ENCODE measurements around the gene HNRNPAB. TPM values are rescaled to one million over a fixed set of nuclear protein-coding genes. Genes with fewer than 3 reads are reported as not detected.

The HNRNPAB gene
- total RNA-seq, 1 donor from 2014 or later: 67.4 TPM

DNA sequence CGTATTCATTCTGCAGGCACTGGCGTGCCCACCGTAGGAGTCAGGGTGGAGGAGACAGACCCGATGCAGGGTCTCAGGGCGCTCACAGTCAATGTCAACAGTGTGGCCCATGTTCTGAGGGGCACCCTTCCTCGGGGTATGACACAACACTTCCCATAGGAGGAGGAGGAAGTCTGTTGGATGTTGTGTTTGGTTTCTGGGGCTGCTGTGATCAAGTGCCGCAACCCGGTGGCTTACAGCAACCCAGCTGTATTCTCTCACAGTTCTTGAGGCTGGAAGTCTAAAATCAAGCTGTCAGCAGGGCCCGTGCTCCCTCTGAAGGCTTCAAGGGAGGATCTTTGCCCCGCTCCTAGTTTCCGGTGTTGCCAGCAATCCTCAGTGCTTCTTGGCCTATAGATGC lies 5.6 kb upstream of the HNRNPAB start:
- no peak overlapping the region for H3K4me3 ChIP-seq (ENCODE audit: low read depth, low read length)
- FAIRE-seq: no peak
- H3K36me3 ChIP-seq (ENCODE audit: control insufficient read depth, insufficient read depth, low read length): no peaks in the 10 kb centered on the region
- no peak for DNase-seq (ENCODE audit: low read depth)
- TF ChIP-seq, protein P1, sequence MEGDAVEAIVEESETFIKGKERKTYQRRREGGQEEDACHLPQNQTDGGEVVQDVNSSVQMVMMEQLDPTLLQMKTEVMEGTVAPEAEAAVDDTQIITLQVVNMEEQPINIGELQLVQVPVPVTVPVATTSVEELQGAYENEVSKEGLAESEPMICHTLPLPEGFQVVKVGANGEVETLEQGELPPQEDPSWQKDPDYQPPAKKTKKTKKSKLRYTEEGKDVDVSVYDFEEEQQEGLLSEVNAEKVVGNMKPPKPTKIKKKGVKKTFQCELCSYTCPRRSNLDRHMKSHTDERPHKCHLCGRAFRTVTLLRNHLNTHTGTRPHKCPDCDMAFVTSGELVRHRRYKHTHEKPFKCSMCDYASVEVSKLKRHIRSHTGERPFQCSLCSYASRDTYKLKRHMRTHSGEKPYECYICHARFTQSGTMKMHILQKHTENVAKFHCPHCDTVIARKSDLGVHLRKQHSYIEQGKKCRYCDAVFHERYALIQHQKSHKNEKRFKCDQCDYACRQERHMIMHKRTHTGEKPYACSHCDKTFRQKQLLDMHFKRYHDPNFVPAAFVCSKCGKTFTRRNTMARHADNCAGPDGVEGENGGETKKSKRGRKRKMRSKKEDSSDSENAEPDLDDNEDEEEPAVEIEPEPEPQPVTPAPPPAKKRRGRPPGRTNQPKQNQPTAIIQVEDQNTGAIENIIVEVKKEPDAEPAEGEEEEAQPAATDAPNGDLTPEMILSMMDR (IDR thresholded peaks at IDR 0.05; ENCODE audit: insufficient read depth, low read length, severe bottlenecking): no peak
- peaks cover 7% of the 10 kb centered on the region for H3K27me3 ChIP-seq (ENCODE audit: control insufficient read depth, insufficient read depth, low read length)

DNA sequence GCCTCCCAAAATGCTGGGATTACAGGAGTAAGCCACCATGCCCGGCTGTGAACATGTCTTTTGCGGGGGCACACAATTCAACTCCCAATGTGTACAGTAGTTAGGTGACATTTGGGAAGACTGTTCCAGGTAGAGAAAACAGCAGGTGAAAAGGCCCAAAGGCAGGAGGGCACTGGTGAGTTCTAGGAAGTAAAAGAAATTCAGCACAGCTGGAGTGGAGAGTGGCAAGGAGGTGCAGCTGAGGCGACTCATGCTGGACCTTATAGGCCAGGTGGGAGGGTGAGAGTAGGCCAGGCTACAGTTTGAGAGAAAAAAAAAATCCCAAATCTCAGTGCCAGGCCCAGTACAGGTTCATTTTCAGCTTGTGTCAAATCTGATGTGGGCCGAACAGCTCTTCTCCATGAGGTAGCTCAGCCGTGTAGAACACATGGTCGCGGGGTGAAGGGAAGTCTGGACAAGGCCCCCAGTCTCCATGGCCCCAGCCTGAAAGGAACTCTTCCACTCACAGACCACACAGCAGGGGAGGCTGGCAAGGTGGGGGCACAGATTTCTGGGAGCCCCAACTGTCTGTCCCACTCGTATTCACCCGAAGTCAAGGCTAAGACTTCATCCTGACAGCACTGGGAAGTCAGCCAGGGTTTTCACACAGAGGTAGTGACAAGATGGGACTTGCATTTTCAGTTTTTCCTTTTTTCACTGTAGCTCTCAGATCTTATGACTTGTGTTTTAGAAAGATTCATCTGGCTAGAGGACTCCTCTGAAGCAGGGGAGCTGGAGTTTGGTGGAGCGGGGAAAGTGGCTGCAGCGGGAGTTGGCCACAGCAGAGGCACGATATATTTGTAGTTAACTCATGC lies 4.5 kb upstream of the HNRNPAB start:
- Histone ChIP-seq H3K4me3 (ENCODE audit: low read depth, low read length) (no peak overlapping the region), H3K36me3 (ENCODE audit: control insufficient read depth, insufficient read depth, low read length) (no peaks in the 10 kb centered on the region), H3K27me3 (ENCODE audit: control insufficient read depth, insufficient read depth, low read length) (peaks cover 1% of the 10 kb centered on the region)
- TF ChIP-seq, protein P1 (IDR thresholded peaks at IDR 0.05; ENCODE audit: insufficient read depth, low read length, severe bottlenecking): no peak
- peak; percentile 89 for DNase-seq (ENCODE audit: low read depth)
- no peak for FAIRE-seq

DNA sequence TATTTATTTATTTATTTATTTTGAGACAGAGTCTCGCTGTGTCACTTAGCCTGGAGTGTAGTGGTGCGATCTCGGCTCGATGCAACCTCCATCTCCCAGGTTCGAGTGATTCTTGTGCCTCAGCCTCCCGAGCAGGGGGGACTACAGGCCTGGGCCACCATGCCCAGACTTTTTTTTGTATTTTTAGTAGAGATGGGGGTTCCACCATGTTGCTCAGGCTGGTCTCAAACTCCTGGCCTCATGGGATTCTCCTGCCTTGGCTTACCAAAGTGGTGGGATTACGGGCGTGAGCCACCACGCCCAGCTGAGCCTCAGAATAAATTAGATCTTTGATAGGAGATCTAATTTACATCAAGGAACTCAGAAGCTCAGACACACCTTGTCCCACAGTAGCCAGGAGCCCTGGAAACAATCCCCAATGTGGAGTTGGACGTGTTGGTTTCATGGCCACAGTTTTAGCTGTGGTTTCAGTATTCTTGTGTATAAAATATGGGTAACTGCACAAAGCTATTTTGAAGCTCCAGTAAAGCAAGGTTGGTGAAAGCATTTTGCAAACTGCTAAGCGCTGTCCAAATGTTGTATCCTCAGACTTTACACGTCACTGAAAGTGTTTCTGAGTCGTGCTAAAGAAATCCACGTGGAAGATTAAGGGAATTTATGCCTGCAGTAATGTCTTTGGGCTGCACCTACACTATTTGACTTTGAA lies 3.0 kb upstream of the HNRNPAB start:
- Histone ChIP-seq H3K27me3 (ENCODE audit: control insufficient read depth, insufficient read depth, low read length) (no peaks in the 10 kb centered on the region), H3K4me3 (ENCODE audit: low read depth, low read length) (no peak overlapping the region), H3K36me3 (ENCODE audit: control insufficient read depth, insufficient read depth, low read length) (peaks cover 3% of the 10 kb centered on the region)
- DNase-seq (ENCODE audit: low read depth) (peak; percentile 49), FAIRE-seq (no peak)
- TF ChIP-seq, protein P1 (IDR thresholded peaks at IDR 0.05; ENCODE audit: insufficient read depth, low read length, severe bottlenecking): no peak

DNA sequence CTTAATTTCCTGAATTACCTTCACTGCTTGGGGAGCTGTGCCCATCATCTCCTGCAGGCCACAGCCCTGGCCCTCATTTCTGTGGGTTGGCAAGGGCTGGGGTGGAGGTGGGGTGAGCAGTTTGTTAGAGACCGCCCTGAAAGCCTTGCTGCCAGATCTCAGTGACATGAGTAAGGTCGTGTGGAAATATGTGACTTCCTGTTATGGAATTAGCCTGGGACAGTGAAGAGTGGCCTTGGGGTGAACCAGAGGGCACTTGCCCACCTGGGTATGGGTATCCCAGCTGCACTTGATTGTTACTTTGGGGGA lies 2.5 kb upstream of the HNRNPAB start:
- TF ChIP-seq, protein P1 (IDR thresholded peaks at IDR 0.05; ENCODE audit: insufficient read depth, low read length, severe bottlenecking): no peak
- no peak for FAIRE-seq
- no peak overlapping the region for H3K4me3 ChIP-seq (ENCODE audit: low read depth, low read length)
- H3K27me3 ChIP-seq (ENCODE audit: control insufficient read depth, insufficient read depth, low read length): no peaks in the 10 kb centered on the region
- peaks cover 5% of the 10 kb centered on the region for H3K36me3 ChIP-seq (ENCODE audit: control insufficient read depth, insufficient read depth, low read length)
- no peak for DNase-seq (ENCODE audit: low read depth)

DNA sequence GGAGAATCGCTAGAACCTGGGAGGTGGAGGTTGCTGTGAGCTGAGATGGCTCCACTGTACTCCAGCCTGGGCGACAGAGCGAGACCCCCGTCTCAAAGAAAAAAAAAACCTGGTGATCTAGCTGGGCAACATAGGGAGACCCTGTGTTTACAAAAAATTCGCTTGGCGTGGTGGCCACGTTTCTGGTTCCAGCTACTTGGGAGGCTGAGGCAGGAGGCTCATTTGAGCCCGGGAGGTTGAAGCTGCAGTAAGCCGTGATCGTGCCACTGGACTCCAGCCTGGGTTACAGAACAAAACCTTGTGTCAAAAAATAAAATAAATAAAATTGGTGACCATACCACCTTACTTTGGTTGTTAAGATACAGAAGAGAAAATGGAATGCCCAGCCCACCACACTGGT lies 1.8 kb upstream of the HNRNPAB start:
- TF ChIP-seq, protein P1 (IDR thresholded peaks at IDR 0.05; ENCODE audit: insufficient read depth, low read length, severe bottlenecking): no peak
- DNase-seq (ENCODE audit: low read depth) (no peak), FAIRE-seq (no peak)
- peaks cover 11% of the 10 kb centered on the region for H3K36me3 ChIP-seq (ENCODE audit: control insufficient read depth, insufficient read depth, low read length)
- no peak overlapping the region for H3K4me3 ChIP-seq (ENCODE audit: low read depth, low read length)
- no peaks in the 10 kb centered on the region for H3K27me3 ChIP-seq (ENCODE audit: control insufficient read depth, insufficient read depth, low read length)
